Measurements from ENCODE around the gene NXNL1.
A peak's percentile ranks its signal among the peaks of the same experiment; 100 is the strongest.

Gene NXNL1

DNA sequence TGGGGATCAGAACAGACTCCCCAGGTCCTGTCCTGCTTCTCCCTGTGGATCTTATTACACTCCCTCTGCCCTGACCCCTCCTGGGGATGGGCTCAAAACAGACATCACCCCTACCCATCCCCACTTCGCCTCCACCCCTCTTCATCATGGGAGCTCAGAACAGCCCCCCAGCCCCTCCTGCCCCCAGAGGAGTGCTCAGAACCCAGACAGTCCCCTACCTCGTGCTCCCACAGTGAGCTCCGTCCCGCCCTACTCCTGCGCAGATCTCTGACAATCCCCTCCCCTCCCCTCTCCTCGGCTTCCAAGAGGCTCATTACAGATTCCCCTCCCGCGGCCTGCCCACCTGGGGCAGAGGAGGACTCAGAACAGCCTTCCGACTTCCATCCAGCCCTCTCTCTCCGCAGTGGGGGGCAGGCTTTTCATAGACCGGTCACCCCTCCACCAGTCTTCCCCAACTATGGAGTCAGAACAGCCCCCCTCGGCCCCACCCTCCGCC lies 6.1 kb downstream of the NXNL1 start:
- DNase-seq = no peak

- no peak for DNase-seq
These were observed 8.9 kb downstream of the NXNL1 start for GRCh38 chr19:17451820-17452219.

GRCh38 chr19:17450264-17451075 lies 10.3 kb downstream of the NXNL1 start:
- peak; percentile 53 to 70 for DNase-seq

DNA sequence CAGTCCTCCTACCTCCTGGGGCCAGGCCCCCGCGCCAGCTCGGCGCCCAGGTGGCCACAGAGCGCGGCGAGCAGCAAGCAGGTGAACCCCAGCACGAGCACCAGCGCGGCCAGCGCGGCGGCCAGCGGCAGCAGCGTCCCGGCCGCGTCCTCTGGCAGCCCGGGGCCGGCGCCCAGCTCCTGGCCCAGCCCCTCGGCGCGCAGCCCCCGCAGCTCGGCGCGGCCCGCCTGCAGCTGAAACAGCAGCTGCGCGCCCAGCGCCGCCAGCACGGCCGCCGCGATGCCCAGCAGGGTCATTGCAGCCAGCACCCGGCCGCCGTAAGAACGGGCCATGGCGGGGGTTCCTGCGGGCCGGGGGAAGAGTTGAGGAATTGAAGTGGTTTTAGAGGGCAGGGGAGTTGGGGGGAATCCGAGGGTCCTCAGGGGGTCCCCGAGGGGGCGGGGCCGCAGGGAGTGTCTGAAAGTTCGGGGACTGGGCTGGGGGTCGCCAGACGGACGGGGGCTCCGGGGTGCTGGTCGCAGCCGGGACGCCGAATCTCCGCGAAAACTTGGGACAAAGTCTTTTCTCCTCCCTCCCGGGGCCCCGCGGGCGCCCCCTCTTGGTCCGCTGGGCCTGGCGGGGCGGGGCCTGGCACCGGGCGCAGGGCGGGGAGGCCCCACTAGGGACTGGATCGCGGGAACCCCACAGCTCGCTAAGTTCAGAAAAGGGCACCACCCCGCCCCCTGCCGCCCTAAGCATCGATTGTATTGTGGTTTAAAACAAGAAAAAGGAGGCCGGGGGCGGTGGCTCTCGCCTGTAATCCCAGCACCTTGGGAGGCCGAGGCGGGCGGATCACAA lies 12.4 kb downstream of the NXNL1 start, which contains the start of gene TMEM221:
Gene TMEM221 (minus strand): TSS at position 538 of the 837 bp plus-strand sequence. CDS start 206 bp downstream, at position 332.
- peak; percentile 68 to 69 for DNase-seq

DNA sequence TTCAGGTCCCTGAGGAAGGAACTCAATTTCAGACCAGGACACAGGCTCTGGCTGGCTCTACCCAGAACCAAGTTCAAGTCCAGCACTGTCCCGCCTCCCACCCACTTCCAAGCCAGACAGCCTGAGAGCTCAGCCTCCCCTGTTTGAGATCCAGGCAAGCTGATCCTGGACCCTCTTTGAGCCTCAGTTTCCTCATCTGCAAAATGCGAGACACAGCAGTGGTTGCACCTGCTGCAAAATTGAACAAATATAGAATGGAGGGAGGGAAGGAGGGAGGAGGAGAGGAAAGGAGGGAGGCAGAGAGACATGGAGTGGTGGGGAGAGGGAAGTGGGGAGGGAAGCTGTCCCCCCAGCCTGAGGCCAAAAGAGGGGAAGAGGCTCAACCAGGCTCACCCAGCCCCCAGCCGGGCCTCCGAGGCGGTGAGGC lies 13.0 kb downstream of the NXNL1 start:
- no peak for DNase-seq

GRCh38 chr19:17445526-17446165 lies 15.1 kb downstream of the NXNL1 start:
- DNase-seq = no peak

DNA sequence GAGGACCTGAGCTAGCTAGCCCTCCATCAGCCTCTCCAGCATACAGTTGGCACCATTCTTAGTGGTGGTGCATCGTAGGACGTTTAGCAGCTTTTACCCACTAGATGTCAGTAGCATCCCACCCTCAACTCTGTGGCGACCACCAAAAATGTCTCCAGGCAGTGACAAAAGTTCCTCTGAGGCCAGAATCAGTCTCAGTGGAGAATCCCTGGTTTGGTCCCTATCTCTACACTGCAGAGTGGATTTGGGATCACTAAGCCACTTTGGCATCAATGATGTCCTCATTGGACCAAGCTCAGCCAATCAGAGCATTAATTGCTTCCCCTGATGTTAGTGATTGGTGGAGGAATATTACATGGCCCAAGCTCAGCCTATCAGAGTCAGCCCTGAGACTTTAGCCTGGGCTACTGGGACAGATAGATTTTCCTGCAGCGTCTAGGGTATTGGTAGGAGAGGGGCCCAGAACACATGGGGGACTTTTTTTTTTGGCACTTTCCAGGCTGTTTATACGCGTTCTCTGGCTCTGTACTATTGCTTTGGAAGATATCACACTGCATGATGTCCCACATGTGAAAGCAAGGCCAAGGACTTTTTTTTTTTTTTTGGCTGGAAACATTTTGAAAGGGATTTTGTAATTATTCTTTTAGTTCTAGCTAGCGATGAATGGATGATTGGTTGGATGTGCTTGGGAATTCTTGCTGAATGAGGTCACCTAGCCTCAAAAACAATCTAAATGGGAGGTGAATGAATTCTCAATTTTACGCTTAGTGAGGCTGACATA lies 19.3 kb downstream of the NXNL1 start:
- peak; percentile 50 to 55 for DNase-seq

GRCh38 chr19:17436874-17437267 lies 23.9 kb downstream of the NXNL1 start:
- no peak for DNase-seq

- no peak for DNase-seq
These were observed 24.4 kb downstream of the NXNL1 start for GRCh38 chr19:17436094-17436873.

- DNase-seq = no peak
These were observed 25.5 kb downstream of the NXNL1 start for GRCh38 chr19:17435218-17435617.

DNA sequence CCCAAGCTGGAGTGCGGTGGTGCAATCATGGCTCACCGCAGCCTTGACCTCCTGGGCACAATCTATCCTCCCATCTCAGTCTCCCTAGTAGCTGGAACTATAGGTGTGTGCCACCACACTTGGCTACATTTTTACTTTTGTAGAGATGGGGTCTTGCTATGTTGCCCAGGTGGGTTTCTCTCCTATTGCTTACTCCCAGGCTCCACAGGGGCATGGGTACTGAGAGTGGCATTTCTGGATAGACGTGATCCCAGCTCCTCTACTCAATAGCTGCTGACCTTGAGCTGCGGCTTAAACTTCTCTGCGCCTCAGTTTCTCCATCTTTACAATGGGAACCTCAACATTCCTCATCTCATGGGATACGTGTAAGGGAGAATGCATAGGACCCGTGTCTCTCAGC lies 29.3 kb downstream of the NXNL1 start:
- DNase-seq = no peak

- DNase-seq = no peak
These were observed 31.0 kb downstream of the NXNL1 start for GRCh38 chr19:17429641-17430113.

DNA sequence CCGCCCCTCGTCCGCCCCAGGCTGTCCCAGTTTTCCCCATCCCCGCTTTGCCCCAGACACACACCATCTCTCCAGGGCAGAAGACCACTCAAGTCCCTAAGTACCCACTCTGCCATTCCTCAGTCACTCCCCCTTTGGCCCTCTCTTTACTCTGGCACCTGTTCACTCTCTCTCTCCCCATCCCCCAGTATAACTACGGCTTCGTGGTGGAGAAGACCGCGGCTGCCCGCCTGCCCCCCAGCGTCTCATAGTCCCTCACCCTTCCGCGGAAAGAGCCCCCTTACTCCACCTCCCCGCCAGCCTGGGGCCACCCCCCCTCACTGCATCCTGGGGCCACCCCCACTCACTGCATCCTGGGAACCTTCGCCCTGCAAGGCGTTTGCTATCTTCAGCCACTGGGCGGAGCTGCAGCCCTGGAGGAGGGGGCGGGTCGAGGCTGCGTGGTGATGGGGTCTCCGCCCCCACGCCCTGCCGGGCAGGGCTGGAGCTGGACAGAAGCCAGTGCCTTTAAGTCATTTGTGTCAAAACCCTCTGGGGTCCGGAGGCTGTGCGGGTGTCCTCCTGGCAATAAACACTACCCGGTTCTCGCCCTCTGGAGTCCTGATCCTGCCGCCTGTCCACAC lies 35.9 kb downstream of the NXNL1 start:
- peak; percentile 60 to 61 for DNase-seq

GRCh38 chr19:17423429-17424208 lies 37.1 kb downstream of the NXNL1 start:
- DNase-seq = no peak

DNA sequence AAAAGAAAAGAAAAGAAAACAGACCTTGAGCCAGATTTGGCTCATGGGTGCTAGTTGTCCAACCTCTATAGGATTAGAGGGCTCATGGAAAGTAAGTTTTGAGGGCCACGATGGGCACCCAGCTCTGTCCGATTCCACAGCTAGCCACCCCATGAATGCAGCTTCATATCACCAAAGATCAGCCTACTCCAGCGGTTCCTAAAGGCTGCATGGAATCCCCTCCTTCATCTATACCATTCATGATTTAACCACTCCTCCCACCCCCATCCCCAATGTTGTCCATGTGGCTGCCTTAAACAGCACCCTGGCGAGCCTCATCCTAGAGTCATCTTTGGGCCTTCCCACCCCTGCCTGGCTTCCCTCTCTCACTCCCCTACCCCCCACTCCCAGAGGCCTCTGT lies 38.8 kb downstream of the NXNL1 start:
- no peak for DNase-seq

DNA sequence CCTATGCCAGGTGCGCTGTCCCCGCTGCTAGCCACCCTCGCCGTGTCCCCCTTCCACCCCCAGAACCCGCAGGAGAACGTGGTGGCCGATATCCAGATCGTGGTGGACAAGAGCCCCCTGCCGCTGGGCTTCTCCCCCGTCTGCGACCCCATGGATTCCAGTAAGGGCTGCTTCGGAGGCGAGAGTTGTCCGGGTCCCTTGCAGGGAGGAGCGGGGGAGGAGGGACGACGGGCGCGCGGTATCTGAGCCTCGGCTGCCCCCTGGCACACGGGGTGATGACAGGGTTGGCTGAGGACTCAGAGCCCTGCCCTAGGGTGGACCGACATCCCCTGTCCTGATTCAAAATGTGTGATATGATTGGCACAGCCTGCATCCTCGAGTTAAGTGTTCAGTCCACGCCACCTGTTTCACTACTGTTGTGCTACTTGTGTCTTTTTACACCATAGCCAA lies 40.2 kb downstream of the NXNL1 start:
- DNase-seq = peak; percentile 51 to 58

DNA sequence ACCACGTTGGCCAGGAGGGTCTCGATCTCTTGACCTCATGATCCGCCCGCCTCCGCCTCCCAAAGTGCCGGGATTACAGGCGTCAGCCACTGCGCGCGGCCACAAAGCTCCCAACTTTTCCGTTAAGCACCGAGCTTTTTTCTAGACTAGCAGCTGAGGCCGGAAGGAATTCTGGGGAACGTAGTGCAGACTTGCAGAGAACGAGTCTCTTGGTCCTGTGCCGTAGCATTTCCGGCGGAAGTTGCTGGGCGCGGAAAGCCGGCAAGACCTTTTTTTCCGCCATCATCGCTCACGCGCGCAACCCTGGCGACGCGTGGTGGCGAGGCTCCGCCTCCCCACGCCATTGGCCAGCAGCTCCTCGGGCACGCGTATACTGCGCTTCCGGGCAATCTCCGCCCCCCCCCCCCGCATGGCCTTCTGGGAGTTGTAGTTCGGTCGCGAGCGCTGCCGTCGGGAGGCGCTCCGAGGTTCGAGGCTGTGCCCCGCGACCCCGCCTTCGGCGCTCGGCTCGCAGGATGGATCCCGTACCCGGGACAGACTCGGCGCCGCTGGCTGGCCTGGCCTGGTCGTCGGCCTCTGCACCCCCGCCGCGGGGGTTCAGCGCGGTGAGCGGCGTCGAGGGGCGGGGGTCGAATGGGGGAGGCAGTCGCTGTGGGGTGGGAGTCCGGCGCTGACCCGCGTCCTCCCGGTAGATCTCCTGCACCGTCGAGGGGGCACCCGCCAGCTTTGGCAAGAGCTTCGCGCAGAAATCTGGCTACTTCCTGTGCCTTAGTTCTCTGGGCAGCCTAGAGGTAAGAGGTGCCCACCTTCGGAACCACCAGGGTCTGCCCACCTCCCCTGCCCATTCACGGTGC lies 40.9 kb downstream of the NXNL1 start, which contains the start of gene MVB12A:
Gene MVB12A (plus strand): TSS at position 427 of the 854 bp plus-strand sequence. CDS start 89 bp downstream, at position 516.
- peak; percentile 93 to 96 for DNase-seq

- DNase-seq = no peak
These were observed 41.5 kb downstream of the NXNL1 start for GRCh38 chr19:17419154-17419620.

DNA sequence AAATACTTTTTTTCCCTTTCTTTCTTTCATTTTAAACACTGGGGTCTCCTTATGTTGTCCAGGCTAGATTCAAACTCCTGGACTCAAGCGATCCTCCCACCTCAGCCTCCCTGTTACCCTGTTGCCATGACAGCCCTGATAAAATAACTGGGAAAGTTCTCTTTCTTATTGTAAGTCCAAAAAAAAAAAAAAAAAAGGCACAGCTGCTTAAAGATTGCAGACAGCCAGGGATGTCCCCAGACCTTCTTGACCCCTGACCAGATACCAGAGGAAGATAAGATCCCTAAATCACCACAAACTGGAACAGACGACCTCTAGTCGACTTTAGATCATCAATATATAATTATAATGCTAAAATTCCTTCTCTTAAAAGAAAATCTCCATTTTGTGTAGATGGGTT lies 42.0 kb downstream of the NXNL1 start:
- no peak for DNase-seq
